SH-SY5Y (cell line): ENCODE data around the gene ARF1.

Source experiments
- GATA2 ChIP-seq: IDR thresholded peaks from 2 replicates; pipeline ENCODE4 v1.6.1; 2011; ENCODE audit warnings: mild to moderate bottlenecking, low read depth, low read length
- GATA3 ChIP-seq: IDR thresholded peaks from 2 replicates; pipeline ENCODE4 v1.6.1; 2011; ENCODE audit warnings: low read depth, mild to moderate bottlenecking, low read length, moderate library complexity

DNA sequence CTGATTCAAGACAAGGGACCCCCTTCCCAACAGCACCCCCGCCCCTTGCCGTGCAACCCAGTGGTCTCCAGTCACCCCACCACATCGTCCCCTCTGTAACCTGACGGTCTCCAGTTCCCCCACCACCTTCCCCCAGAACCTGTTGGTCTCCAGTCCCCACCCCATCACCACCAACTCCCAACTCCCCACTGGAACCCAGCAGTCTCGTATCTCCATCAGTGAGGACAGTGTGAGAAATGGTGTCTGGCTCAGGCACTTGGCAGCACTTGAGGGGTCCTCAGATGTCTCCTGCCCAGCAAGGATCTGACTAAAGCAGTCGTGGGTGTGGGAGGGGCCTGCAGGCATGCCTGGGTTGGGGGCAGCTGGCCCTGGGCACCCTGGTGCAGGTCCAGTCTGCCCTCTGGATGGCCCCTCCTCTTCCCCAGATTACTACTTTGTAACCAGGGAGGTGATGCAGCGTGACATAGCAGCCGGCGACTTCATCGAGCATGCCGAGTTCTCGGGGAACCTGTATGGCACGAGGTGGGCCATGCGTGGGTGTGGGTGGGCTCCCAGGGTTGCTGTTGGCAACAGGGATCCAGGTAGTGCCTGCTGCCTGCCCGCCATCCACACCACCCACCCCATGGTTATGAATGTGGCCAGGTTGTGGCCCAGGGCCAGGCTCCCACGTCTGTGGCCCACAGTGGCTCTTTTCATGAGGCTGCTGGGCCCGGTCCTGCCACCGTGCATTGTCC, 64.1 kb downstream of the ARF1 start:
- TF ChIP-seq GATA2 (no peak), GATA3 (no peak)
